ENCODE results near the gene RNF180.
"Not testable (repeated sequence)": the region's sequence is repeated elsewhere in the genome, so short reads cannot be mapped to it uniquely, and the experiment has no call there.

RNF180 gene

GRCh38 chr5:64180661-64181343 lies 15.2 kb downstream of the RNF180 start:
- no peak for DNase-seq

DNA sequence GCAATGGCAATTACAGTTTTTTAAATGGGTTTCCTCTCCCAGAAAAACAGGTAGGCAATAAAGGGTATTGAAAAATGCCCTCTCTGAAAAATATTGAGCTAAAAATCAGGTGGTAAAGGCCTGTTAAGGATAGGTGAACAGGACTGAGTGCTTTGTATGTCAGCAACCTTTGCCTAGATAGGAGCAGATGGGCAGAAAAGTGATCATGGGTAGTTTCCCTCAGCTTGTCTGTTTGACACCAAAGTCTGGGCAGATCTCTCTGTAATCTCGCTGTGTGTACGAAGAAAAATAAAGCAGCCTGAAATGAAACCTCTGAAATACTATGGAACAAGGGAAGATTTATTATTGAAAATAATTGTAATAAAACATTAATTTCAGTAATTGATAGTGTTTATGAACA lies 15.8 kb downstream of the RNF180 start:
- no peak for DNase-seq

DNA sequence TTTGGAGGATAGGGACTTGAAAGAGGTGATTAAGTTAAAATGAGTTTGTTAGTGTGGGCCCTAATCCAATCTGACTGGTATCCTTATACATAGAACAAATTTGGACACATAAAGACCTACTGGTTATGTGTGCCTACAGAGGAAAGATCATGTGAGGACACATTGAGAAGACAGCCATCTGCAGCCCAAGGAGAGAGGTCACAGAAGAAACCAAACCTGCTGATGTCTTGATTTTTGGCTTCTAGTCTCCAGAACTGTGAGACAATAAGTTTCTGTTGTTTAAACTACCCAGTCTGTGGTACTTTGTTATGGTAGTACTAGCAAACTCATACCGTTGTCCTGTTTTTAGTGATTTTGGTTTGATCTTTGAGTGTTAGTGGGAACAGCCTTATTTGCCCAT lies 18.3 kb downstream of the RNF180 start:
- DNase-seq = no peak

DNA sequence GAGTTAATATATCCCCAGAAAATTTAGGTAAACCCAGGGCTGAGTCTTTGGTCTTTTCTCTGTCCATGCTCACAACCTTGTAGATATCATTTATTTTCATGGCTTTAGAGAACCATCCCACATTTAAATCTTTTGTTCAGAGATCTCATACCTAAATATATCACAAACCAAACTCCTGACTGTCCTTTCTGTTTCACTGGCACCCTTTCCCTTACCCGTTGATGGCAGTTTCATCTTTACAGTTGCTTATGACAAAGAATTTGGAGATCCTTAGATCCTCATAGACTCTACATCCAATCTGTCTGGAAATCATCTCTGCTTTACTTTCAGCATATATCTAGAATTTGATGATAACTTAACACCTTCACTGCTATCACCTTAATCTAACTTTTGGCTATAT lies 19.2 kb downstream of the RNF180 start:
- DNase-seq = no peak

GRCh38 chr5:64188776-64189175 lies 23.1 kb downstream of the RNF180 start:
- DNase-seq = no peak

DNA sequence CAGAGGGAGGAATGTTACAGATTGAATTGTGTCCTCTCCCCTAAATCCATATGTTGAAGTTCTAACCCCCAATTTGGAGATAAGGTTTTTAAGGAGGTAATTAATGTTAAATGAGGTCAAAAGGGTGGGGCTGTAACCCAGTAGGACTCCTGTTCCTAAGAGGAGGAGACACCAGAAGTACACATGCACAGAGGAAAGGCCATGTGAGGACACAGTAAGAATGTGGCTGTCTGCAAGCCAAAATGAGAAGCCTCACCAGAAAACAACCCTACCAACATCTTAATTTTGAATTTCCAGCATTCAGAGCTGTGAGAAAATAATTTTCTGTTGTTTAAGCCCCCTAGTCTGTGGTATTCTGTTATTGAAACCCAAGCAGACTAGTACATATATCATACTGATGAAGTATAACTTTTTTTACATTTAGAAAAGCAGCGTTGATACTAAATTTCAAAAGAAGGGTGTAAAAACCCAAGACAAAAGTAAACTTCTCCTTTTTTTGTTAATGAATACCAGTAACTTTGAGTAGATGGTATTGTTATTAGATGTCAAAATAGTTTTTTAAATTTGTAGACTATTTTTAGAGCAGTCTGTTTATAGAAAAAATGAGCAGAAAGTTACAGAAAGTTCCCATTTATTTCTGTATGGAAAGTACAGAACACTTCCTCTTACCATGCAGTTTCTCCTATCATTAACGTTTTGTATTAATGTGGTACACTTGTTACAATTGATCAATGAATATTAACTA lies 25.1 kb downstream of the RNF180 start:
- no peak for DNase-seq

DNA sequence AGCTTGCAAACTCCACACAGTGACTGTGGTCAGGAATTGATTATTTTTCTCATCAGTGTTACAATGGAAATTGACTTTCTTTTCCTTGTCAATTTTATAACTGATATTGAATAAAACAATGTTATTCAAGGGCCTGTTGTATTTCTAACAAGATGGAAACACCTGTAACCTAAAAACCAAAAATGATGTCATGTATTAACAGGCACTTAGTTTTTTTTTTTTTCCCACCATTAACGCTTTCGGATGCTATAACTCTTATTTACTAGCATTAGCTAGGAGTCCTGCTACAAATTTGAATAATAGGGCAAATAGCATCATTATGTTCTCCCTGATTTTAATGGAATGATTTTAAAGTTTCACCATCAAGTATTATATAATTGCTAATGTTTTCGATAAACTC lies 30.3 kb downstream of the RNF180 start:
- no peak for DNase-seq

DNA sequence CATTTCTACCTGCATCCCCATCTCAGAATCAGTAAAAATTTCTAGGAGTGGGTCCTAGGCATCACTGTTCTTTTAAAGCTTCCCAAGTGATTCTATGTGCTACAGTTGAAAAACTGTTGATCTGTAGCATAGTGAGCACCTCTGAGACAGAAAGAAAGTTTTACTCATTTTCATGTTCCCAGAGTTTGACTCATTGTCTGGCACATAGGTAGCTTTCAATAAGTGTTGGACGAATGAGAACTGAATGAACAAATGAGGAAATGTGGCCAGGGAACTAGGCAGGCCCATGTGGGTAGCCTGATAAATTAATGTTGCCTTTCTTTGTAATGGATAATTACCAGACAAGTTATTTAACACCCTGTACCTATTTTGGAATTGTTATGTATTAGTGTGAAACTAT lies 33.8 kb downstream of the RNF180 start:
- no peak for DNase-seq

- no peak for DNase-seq
Measured at GRCh38 chr5:64201996-64202395, 36.4 kb downstream of the RNF180 start.

DNA sequence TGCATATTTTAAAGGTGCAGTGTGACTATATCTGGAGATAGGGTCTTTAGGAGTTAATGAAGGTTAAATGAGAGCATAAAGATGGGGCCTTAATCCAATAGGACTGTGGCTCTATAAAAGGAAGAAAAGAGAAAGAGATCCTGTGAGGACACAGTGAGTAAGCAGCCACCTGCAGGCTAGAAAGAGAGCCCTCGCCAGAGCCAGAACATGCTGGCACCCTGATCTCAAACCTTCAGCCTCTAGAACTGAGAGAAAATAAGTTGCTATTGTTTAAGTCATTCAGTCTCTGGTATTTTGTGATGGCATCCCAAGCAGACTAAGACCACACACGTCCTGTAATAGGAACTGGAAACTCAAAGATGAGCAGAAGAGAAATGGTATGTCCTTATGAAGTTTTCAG lies 41.0 kb downstream of the RNF180 start:
- DNase-seq = no peak

DNA sequence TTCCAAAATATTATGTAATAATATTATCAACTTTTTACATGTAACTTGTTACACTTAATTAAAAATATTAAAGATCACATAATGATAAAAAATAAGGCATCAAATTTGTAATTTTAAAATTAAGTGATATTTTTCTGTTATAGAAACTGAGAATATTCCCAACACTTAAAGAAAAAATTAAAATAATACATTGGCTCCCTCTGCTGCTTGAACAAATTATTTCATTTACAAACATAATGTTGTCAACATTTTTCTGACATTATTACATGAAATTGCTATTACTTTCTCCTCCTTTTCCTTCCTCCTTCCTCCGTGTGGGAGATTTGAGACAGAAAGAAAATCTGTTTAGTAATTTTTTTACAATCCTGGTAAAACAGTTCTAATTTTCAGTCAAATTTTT lies 42.3 kb downstream of the RNF180 start:
- DNase-seq = no peak

- no peak for DNase-seq
Measured at GRCh38 chr5:64209353-64209752, 43.7 kb downstream of the RNF180 start.

- no peak for DNase-seq
Measured at GRCh38 chr5:64210866-64211265, 45.2 kb downstream of the RNF180 start.

- DNase-seq = no peak
Measured at GRCh38 chr5:64213011-64213410, 47.4 kb downstream of the RNF180 start.

DNA sequence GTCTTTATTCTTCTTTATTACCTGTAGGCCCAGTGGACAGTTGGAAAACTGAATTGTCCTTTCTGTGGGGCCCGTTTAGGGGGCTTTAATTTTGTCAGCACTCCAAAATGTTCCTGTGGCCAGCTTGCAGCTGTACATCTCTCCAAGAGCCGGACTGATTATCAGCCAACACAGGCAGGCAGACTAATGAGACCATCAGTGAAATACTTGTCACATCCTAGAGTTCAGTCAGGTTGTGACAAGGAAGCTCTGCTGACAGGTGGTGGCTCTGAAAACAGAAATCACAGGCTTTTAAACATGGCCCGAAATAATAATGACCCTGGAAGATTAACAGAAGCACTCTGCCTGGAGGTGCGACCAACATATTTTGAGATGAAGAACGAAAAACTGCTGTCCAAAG lies 47.9 kb downstream of the RNF180 start:
- DNase-seq = no peak

DNA sequence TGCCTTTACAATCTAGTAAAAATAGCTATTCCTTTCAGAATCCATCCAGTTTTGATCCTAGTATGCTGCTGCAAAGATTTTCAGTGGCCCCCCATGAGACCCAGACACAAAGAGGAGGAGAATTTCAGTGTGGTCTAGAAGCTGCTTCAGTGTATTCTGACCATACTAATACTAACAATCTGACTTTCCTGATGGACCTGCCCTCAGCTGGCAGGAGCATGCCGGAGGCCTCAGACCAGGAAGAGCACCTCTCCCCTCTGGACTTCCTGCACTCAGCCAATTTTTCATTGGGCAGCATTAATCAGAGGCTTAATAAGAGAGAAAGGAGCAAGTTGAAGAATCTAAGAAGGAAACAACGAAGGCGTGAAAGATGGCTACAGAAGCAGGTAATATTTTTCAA lies 48.5 kb downstream of the RNF180 start:
- DNase-seq = no peak

DNA sequence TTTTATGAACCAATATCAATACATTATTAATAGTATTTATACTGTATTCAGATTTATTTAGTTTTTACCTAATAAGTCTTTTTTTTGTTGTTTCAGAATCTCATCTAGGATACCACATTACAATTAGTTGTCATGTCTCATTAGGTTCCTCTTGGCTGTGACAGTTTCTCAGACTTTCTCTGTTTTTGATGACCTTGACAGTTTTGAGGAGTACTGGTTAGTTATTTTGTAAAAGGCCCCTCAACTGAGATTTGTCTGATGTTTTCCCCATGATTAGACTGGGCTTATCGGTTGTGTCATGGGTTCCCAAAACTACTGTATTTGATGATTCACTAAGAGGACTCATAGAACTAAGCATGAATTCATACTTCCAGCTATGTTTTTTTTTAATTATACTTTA lies 56.3 kb downstream of the RNF180 start:
- DNase-seq = no peak

GRCh38 chr5:64225286-64225981 lies 59.8 kb downstream of the RNF180 start:
- DNase-seq = not testable (repeated sequence)

- not testable (repeated sequence) for DNase-seq
Measured at GRCh38 chr5:64227131-64227537, 61.5 kb downstream of the RNF180 start.

GRCh38 chr5:64229163-64229774 lies 63.6 kb downstream of the RNF180 start:
- peak; percentile 15 for DNase-seq

- no peak for DNase-seq
Measured at GRCh38 chr5:64260756-64261155, 95.1 kb downstream of the RNF180 start.

DNA sequence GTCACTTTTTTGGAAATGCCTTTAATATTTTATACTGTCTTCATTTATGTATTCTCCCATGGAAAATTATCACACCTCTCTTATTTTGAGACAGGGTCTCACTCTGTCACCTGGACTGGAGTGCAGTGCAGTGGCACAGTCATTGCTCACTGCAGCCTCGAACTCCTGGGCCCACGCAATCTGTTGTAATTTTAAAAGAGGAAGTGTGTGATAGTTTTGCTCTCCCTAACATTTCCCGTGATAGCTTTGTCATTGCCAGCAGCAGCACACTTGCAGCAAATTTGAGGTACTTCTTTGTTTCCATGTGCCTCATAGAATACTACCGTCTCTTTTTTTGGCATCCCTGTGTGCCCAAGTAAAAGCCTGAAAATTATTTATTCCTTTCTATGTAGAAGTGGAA lies 103.5 kb downstream of the RNF180 start:
- no peak for DNase-seq

DNA sequence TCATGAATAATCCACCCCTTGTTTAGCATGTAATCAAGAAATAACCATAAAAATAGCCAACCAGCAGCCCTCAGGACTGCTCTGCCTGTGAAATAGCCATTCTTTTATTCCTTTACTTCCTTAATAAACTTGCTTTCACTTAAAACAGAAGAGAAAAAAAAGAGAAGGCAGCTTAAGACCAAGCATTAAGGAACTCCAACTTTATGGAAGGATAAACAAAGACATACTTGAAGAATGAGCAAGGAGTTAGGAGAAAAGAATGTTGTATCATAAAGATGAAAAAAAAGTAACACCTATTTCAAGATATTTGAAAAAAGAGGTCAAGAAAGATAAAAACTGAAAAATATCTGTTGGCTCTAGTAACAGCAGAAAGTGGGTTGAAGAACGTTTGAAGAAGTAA lies 107.6 kb downstream of the RNF180 start:
- no peak for DNase-seq

All from CD4-positive, alpha-beta T cell treated with Interleukin-4 for 4 hours (primary cell).